ENCODE results near the gene KNDC1.
"Not testable (repeated sequence)": the region's sequence is repeated elsewhere in the genome, so short reads cannot be mapped to it uniquely, and the experiment has no call there.

The KNDC1 gene

DNA sequence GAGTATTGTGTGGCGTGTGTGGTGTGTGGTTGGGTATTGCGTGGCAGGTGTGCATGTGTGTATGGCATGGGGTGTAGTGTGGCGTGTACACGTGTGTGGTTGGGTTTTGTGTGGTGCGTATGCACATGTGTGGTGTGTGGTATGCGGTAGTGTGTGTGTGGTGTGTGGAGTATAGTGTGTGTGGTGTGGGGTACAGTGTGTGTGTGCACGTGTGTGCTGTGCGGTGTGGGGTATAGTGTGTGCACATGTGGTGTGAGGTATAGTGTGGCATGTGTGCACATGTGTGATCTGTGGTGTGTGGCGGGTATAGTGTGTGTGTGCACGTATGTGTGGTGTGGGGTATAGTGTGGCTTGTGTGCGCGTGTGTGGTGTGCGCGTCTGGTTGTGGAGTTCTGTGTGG, 49.1 kb downstream of the KNDC1 start:
- DNase-seq = no peak

DNA sequence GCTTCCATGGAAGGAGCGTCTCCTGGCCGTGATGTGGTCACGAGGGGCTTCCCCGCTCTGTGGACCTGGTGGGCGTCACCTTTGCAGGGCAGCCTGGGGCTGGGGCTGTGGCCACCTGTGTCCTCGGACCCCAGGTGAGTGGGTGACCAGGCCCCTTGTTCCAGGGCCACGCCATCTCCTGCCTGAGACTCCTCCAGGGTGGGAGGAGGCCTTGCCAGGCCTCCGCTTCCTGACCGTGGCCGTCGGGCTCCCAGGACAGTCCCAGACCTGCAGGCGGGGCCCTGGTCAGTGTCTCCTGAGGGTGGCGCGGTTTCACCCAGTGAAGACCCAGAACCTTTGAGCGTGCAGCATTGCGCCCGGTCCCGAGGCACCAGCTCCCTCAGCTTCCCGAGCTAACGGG, 49.6 kb downstream of the KNDC1 start:
- DNase-seq = no peak

DNA sequence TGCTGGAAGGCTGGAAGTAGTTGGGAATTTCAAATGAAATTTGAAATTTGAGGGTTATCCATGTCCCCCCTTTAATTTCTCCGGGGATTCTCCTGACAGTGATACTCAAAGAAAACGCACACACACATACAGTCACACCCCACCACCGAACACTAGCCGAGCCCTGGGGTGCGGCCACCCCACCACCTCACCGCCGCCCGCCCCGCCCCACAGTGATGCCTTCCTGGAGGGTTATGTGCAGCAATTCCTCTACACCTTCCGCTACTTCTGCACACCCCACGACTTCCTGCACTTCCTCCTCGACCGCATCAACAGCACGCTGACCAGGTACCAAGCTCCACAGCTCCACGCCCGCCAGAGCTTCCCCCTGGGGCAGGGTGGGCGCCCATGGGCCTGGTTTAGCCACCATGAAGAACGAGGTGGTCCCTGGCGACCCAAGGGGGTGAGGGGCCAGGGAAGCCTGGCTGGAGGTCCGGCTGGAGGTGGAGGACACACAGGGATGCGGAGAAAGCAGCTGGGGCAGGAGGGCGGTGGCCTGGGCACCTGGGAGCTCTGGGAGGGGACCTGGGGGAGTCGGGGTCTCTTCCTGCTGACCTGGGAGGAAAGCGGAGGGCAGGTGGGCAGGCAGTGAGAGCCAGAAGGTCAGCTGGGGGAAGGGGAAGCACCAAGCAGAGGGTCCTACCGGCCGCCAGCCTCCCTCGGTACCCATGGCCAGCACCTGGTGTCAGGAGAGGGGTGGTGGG, 50.5 kb downstream of the KNDC1 start:
- no peak for DNase-seq

DNA sequence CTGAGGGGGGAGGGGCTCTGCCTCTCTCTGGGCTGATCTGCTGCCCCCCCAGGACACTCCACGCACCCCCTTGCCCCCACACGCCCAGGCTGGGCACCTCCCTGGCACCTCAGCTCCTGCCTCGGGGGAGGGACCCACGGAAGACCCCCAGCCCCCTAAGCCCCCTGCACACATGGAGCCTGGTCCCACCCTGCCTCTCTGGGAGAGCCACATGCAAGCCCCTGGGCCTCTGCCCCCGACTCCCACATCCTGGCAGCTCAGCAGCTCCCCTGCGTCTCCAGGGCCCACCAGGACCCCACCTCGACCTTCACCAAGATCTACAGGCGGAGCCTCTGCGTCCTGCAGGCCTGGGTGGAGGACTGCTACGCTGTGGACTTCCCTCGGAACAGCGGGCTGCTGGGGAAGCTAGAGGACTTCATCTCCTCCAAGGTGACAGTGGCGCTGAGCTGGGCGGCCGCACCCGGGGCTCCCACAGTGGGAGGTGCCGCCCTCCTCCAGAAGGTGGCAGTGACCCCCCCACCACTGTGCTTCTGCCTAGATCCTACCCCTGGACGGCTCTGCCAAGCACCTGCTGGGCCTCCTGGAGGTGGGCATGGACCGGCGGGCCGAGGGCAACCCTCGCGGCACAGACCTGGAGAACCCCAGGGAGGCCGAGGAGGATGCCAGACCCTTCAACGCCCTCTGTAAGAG, 51.3 kb downstream of the KNDC1 start:
- DNase-seq = no peak

DNA sequence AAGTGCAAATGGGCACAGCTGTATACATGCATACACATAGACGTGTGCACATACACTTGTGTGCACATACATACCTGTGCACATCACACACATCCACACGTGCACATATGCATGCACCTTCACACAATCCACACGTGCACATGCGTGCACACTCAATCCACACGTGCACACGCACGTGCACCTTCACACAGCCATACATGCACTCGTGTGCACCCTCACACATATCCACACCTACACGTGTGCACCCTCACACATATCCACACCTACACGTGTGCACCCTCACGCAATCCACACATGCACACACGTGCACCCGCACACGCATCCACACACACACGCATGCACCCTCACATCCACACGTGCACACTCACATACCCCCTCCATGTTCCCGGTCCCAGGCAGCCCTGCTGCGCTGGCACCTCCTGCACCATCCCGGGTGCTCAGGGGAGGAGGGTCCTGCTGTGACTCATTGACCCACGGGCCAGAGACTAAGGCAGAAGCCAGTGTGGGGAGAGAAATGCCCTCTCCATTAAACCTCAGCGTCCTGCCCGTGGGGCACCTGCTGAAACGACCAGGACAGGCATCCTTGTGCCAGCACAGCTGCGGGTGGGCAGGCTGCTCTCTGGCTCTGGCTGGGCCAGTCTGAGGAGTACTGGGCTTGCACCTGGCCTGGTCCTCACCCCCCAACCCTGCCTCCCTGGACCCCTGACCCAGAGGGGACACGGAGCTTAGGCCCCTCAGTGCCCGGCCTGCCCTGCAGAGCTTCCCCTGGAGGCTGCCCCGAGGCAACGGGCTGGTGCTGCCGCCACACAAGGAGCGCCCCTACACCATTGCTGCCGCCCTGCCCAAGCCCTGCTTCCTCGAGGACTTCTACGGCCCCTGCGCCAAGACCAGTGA, 52.2 kb downstream of the KNDC1 start:
- DNase-seq = no peak

DNA sequence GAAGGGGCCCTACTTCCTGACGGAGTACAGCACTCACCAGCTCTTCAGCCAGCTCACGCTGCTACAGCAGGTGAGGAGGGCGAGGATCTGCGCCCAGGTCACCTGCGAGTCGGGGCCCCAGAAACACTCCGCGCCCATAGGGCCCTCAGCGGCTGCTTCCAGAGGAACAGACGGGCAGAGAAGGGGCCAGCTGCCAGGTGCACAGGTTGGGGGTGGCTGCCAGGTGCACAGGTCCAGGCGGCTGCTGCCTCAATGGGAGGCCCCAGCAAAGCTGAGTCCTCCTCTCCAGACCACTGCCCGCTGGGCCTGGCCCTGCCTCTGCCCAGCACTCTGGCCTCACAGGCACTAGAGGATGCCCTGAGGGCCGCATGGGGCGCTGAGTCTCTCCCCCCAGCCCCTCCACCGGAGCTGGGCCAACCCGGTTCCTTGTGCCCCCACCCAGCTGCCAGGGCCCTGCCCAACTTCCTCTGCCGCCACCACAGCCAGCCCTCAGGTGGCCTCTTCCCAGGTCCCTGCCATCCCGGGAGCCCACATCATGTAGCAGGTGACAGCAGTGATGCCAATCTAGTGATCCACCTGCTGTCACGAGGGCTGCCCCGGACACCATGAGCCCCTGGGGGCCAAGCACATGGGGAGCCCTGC, 53.0 kb downstream of the KNDC1 start:
- DNase-seq = no peak

DNA sequence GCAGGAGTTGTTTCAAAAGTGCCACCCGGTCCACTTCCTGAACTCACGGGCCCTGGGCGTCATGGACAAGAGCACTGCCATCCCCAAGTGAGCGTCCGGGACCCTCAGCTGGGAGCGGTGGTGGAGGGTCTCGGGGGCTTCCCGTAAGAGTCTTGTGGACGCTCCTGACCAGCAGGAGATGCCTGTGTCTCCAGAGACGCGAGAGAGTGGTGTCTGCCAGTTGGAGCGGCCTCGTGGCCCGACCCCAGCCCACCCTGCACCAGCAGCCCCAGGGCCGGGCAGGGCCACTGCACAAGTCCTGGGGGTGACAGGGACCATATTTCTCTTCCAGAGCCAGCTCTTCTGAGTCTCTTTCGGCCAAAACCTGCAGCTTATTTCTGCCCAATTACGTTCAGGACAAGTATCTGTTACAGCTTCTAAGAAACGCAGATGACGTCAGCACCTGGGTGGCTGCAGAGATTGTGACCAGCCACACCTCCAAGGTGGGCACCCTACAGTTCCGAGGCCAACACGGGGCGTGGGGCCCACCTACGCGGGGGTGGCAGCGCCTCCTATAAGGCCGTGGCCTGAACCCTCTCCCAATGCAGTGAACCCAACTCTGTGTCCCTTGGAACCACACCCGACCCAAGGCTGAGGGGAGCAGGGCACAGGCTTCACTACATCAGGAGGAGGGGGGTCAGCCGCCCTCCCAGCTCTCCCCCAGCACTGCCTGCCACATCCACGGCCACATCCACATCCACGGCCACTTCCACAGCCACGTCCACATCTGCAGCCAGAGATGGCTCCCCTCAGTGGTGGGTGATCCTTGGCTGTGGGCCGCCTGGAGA, 53.8 kb downstream of the KNDC1 start:
- DNase-seq = no peak

DNA sequence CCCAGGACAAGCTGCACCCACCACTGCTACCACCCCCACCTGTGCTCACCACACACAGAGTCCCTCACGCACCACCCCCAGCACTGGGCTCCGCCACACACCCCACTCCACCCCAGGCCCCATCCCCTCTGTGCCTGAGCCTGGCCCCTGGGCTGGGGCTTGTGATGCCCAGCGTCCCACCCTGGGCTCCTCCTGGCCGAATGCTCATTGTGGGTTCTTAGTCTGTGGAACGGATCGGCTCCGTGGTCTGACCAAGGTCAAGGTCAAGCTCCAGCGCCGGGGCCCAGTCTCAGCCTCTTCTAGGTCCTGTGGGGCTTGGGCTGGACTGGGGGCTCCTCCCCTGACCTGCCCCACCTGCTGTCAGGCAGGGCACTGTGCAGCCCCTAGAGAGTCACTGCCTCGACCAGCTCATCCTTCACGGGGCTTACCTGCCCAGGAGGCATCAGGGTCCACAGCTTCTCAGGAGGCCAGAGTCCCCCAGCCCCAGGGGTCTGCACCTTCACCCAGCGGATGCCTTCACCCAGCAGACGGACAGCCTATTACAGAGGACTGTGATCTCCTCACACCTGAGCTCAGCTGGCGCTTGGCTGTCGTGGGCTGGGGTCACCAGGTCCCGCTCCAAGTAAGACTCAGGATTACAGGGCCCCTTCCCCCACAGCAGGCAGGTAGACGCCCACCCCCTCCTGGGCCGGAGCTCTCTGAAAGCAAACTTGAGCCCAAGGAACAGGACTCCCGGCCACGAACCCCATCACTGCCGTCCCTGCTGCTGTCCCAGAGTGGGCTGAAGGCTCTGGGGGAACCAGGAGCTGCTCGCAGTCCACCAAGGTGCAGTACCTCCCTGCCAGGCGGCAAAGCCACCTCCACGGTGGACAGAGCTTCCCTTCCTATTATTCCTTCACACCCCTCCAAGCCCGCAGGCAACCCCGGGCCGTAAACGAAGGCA, 54.7 kb downstream of the KNDC1 start:
- no peak for DNase-seq

DNA sequence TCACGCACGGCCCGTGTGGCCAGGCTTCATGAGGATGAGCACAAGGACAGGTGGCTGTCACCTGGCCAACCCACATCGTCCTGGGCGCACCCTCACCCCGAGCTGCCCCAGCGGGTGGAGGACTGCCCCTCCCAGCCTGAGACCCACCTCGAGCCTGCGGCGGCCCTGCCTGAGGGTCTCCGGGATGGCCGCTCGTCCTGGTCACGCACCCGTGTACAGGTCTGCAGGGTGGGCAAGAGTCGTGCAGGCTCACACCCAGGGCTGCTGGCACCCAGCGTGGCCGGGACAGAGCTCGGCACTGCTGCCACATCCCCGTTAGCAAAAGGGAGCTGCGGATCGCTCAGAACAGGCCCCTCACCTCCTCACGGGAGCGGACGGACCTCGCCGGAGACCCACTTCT, 55.6 kb downstream of the KNDC1 start:
- DNase-seq = no peak

DNA sequence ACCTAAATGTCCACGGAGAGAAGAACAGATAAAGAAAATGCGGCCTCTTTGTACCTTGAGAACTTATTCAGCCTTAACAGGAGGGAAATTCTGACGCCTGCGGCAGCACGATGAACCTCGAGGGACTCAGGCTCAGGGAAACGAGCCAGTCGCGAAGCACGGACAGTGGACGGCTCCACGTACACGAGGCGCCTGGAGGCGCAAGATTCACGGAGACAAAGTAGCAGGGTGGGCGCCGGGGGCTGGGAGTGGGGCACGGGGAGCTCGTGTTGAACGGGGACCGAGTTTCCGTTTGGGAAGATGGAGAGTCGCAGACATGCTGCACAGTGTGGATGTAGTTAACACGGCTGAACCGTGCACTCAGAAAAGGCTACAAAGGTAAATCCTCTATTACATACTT, 56.8 kb downstream of the KNDC1 start:
- no peak for DNase-seq

DNA sequence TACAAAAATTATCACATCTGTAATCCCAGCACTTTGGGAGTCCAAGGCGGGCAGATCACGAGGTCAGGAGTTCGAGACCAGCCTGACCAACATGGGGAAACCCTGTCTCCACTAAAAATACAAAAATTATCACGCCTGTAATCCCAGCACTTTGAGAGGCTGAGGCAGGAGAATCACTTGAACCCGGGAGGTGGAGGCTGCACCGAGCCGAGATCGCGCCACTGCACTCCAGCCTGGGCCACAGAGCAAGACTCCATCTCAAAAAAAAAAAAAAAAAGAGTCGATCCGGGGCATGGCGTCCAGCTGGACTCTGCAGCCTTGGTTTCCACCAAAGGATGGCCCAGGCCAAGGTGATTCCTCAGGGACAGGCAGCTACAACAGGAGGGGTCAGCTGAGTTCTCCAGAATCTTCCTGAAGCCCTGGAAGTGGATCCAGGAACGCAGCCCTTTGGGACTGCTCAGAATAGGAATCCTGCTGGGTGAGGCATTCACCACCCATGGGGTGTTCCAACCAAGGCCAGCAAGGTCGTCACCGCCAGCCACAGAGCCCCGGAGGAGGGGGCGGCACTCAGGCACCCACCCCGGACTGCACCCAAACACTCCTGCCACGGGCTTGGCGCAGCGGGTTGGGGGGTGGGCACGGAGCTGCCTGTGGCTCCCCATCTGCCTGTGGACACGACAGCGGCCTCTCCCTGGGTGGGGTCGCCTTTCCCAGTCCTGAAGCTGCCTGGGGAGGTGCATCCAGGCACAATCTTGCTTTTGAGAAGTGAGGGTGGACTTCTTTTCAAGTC, 58.0 kb downstream of the KNDC1 start:
- no peak for DNase-seq

DNA sequence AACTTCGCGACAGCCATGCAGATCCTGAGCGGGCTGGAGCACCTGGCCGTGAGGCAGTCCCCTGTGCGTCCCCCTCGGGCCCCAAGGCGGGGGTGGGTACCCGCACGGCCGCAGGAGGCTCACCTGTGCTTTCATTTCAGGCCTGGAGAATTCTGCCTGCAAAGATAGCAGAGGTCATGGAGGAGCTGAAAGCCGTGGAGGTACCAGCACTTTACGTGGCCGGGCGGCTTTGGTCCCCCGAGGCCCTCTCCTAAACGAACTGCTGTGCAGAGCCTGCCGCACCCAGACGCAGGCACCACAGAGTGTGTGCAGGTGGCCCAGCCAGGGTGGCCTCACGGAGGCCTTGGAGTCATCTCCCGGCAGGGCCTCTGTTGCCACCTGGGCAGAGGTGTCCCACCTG, 58.9 kb downstream of the KNDC1 start:
- no peak for DNase-seq

DNA sequence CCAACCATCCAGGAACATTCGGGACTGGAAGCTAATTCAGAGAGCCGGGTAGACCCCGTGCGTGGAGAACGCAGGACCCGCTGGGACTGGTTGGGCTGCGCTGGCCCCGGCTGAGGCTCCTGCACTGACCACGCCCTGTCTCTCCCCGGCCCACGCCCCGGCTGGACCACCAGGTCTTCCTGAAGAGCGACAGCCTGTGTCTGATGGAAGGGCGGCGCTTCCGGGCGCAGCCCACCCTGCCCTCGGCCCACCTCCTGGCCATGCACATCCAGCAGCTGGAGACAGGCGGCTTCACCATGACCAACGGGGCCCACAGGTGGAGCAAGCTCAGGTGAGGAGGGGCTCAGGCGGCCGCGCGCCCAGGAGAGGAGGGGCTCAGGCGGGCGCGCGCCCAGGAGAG, 59.8 kb downstream of the KNDC1 start:
- no peak for DNase-seq

DNA sequence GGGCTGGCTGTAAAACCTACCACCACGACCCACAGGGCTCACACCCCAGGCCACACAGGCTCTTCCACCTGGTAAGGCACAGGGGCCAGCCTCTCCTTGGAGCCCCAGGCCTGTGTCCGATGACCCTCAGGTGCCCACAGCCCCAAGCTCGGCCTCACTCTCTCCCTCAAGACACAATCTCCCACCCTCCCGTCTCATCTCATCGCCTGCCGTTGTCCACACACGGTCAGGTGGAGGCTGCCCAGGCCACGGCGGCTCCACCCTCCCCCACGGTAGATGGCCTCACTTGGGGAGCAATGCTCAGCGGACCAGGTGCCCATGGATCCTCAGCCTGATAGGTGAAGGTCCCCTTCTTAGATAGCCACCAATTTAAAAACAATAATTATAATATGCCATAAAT, 61.3 kb downstream of the KNDC1 start:
- DNase-seq = no peak

DNA sequence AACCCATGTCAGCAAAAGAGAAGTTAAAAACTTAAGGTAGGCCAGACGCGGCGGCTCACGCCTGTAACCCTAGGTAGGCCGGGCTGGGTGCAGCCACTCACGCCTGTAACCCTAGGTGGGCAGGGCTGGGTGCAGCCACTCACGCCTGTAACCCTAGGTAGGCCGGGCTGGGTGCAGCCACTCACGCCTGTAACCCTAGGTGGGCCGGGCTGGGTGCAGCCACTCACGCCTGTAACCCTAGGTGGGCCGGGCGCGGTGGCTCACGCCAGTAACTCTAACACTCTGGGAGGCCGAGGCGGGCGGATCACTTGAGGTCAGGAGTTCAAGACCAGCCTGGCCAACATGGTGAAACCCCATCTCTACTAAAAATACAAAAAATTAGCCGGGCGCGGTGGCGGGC, 61.7 kb downstream of the KNDC1 start:
- DNase-seq = not testable (repeated sequence)

DNA sequence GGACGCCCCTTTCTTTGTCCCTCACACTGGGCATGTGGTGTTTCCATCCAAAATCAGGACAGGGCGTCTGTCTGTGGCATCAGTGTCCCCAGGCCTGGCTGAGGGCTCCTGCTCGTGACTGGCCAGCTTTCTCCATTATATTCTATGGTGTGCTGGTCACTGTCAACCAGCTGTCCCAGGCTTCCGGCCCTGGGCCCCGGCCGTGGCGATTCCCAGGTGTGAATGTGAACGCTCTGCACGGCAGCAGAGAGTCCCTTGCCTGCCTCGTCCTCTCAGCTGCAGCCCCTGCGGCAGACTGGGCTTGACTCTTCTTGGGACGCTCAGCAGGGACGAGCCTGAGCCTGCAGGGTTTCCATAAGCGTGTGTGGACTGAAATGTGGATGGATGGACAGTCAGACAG, 64.1 kb downstream of the KNDC1 start:
- DNase-seq = no peak

DNA sequence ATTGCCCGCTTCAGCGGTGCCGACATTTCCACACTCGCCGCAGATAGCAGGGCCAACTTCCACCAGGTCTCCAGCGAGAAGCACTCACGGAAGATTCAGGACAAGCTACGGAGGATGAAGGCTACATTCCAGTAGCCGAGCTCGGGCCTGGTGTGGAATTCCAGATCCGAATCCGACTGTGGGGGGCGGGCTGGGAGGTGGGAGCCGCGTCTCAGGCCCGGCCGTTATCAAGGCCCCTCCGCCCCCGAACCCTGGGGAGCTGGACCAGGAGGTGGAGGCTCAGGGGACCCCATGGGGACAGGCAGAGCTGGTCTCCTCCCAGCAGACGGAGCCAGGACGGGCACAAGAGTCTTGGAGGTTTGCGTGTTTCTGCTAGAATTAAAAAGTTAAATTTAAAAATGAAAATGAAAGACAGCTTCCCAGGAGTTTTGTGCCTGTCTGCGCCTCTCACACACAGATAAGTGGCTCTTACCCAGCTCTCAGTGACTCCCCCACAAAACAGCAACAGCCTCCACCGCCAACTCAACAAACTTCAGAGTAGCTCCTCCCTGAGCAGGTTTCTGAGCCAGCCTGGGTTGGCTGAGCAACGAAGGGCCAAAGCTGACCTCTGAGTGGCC, 64.8 kb downstream of the KNDC1 start:
- no peak for DNase-seq

DNA sequence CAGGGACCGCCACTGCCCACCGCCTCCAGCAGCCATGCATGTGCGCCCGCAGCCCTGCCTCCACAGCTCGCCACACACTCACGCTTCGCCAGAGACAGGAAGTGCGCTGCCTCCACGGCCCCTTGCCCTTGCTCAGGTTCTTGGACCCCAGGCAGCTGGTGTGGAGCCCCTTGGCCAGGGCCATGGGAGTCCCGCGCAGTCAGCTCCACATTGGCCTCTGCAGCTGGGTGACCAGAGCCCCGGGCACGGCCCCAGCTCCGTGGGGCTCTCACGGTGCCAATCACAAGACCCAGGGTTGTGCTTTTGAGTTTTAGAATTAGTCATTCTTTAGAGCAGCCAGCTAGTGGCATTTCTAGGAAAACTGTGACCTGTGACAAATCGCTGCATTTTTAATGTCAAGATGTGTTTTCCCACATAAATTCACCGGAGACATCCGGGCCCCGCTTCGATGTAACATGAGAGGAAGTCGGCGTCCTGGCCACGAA, 65.7 kb downstream of the KNDC1 start:
- no peak for DNase-seq

DNA sequence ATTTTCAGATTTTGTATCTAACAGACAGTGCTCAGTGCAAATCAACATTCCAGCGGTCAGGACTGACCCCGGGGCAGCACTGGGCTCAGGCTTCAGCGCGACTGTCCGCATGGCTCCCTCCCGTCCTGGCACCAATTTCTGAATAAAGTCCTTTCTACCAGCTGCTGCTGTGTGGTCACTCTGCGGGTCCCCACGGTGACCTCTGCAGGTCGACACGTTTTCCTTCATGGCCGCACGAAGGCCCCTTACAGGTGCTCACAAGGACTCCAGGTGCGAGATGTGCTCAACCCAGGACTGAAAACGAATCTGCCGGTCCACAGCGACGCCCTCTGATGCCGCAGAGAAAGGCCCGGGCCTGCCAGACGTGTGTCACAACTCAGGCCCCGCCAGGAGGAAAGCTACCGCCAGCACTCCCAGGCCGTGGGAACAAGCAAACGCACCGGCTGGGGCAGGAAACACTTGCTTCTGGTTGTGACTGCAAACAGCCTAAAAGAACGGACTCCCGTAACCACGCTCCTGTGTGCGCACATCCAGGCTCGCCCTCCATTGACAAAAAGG, 66.3 kb downstream of the KNDC1 start:
- DNase-seq = peak; percentile 20

Measured in CD4-positive, alpha-beta T cell treated with Interleukin-6 for 4 hours (primary cell).